ENCODE measurements around the gene RNF183. TPM values are rescaled to one million over a fixed set of nuclear protein-coding genes. Genes with fewer than 3 reads are reported as not detected.

Gene RNF183
- total and polyA plus RNA-seq, 2 of the 4 experiments (the other 2 are of a cell fraction): not detected

DNA sequence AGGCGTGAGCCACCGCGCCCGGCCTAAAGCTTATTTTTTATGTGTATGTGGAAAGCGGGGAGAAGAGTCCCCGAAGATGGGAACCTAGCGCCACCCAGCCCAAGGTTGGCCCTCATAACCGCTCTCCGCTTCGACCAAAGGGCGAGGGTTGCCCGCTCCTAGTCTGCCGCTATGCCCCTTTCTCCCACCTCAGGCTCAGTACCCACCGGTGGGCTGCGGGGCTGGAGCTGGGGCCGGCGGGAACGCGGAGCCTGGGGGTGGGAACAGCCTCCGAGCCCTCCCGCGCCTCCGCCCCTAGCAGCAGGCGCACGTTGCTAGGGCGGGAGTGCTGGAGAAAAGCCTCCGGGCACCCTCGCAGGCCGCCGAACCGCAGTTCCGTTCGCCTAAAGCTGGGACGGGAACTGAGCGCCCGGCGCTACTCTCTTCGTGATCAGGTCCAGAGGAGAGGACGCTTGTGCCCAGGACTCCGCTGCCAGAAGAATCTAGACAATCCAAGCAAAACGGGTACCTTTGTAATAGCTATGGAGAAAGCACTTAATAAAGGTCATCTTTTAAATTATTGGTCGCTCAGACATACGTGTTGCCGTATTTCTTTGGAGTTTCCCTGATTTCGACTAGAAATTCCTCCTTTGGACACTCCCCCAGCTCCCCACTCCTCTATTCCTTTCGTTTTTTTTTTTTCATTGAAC lies 37.0 kb upstream of the RNF183 start, which contains the start of gene WDR31:
WDR31 (minus strand) TSS at position 265 of the 689 bp plus-strand sequence. CDS start 8,253 bp downstream, outside the sequence.
- H3K4ac ChIP-seq (ENCODE audit: low read depth, low read length): peak within 1 kb of the TSS; percentile 63
- BruUV-seq (replicated peaks): no TSS peak
- in situ Hi-C loops (cut with MboI; ENCODE audit: low sequenced_read_pairs) (no loop called here), intact Hi-C loops (cut with micrococcal nuclease) (no loop called here), dilution Hi-C loops (cut with HindIII; ENCODE audit: low sequenced_read_pairs, unreplicated experiment) (no loop called here)
- ATAC-seq (ENCODE audit: low read depth) (peak; percentile 99), DNase-seq (peak; percentile 86)
- peak within 1 kb of the TSS; percentile 82 for H3K4me2 ChIP-seq (ENCODE audit: low read depth, low read length)
- ChIA-PET POLR2A (ENCODE audit: unreplicated experiment) (no interaction called here), CTCF (interaction anchor here (0.6 to 1.0 kb wide), 2 partner anchors 22 to 29 kb away, joined by 3 to 6 read pairs; no protein-coding TSS in a partner anchor)
- H3K4me1 ChIP-seq (ENCODE audit: control insufficient read depth, insufficient read depth, low read length): no peaks in the 10 kb centered on the region
- no peak within 1 kb of the TSS for H2BK15ac ChIP-seq (ENCODE audit: low read depth, low read length)
- peak within 1 kb of the TSS; percentile 78 for H3K14ac ChIP-seq (replicated peaks; ENCODE audit: low read depth, low read length)
- H2BK20ac ChIP-seq (ENCODE audit: low read depth, low read length): no peak within 1 kb of the TSS
- peak within 1 kb of the TSS; percentile 55; the same call in 1 of the 2 replicates for H3K9ac ChIP-seq (ENCODE audit: low read depth, low read length)
- peak within 1 kb of the TSS; percentile 80 to 87 for H4K8ac ChIP-seq (ENCODE audit: low read depth in 2 of 2, low read length in 2 of 2)
- H3K9me3 ChIP-seq (ENCODE audit: control insufficient read depth, insufficient read depth, low read length): no peaks in the 10 kb centered on the region
- H3K56ac ChIP-seq (ENCODE audit: extremely low read depth, insufficient read depth, low read length): peak within 1 kb of the TSS; percentile 75
- H2AK9ac ChIP-seq (replicated peaks; ENCODE audit: low read depth, low read length, poor library complexity): peak within 1 kb of the TSS; percentile 78
- no peaks in the 10 kb centered on the region for H3K36me3 ChIP-seq (ENCODE audit: control insufficient read depth, insufficient read depth, low read length)
- H2AK5ac ChIP-seq (ENCODE audit: low read depth, low read length): no peak within 1 kb of the TSS
- peak within 1 kb of the TSS; percentile 96 for H2AFZ ChIP-seq (replicated peaks; ENCODE audit: low read length, poor library complexity)
- no peak within 1 kb of the TSS for H2BK5ac ChIP-seq (ENCODE audit: low read depth, low read length, poor library complexity, severe bottlenecking)
- peak within 1 kb of the TSS; percentile 76 for H3K23ac ChIP-seq (ENCODE audit: low read depth, low read length)
- no peak within 1 kb of the TSS; the same call in 1 of the 2 replicates for H4K91ac ChIP-seq (ENCODE audit: insufficient read depth, low read depth, low read length)
- 0% methylated on average over 8 of the region's 46 CpGs; no CpG with 5 or more reads in 1 of the 2 experiments for WGBS, 2 experiments (ENCODE audit: extremely low coverage in 2 of 2, insufficient read length in 1 of 2)
- peaks cover 10% of the 10 kb centered on the region for H3K9me1 ChIP-seq (ENCODE audit: insufficient read depth, low read length)
- no peaks in the 10 kb centered on the region for H3K27me3 ChIP-seq (ENCODE audit: control insufficient read depth, insufficient read depth, low read length)
- peaks cover 0 to 4% of the 10 kb centered on the region in 2 experiments; a peak in 1 of 4 replicates for H3K79me1 ChIP-seq (ENCODE audit: low read depth in 1 of 2, low read length in 2 of 2)
- H4K5ac ChIP-seq (ENCODE audit: low read depth, low read length): peak within 1 kb of the TSS; percentile 27
- peak within 1 kb of the TSS; percentile 27; the same call in 1 of the 2 replicates for H2BK120ac ChIP-seq (ENCODE audit: low read depth, low read length)
- no peaks in the 10 kb centered on the region for H4K20me1 ChIP-seq (ENCODE audit: insufficient read depth, low read length)
- peak within 1 kb of the TSS; percentile 8; the same call in 1 of the 2 replicates for H3K18ac ChIP-seq (ENCODE audit: low read depth, low read length)
- peak within 1 kb of the TSS; percentile 85 for H3K4me3 ChIP-seq (ENCODE audit: insufficient read depth, low read depth, low read length)
- peak within 1 kb of the TSS; percentile 41; the same call in 1 of the 2 replicates for H3K27ac ChIP-seq (ENCODE audit: insufficient read depth, low read length)
- TF ChIP-seq RAD21 (IDR thresholded peaks at IDR 0.05; ENCODE audit: low read length) (no peak), SMC3 (IDR thresholded peaks at IDR 0.05; ENCODE audit: low read depth, low read length) (no peak), NFE2L2 (IDR thresholded peaks at IDR 0.05; ENCODE audit: low read depth, low read length) (no peak), BHLHE40 (IDR thresholded peaks at IDR 0.05; ENCODE audit: low read depth, low read length) (0 out of 2 replicates have a peak, but pooled peaks have one; percentile 19), MAZ (IDR thresholded peaks at IDR 0.05; ENCODE audit: borderline replicate concordance, low read depth, low read length) (peak; percentile 76), MXI1 (IDR thresholded peaks at IDR 0.05; ENCODE audit: borderline replicate concordance, low read depth, low read length) (peak; percentile 71; the same call in 1 of the 2 replicates), CHD1 (IDR thresholded peaks at IDR 0.05; ENCODE audit: low read depth, low read length) (no peak), MAFK (IDR thresholded peaks at IDR 0.05; ENCODE audit: low read depth, low read length) (no peak), CEBPB (IDR thresholded peaks at IDR 0.05; ENCODE audit: low read depth, low read length) (no peak), RCOR1 (IDR thresholded peaks at IDR 0.05; ENCODE audit: insufficient replicate concordance, low read length) (no peak)
- TF ChIP-seq, protein P1, sequence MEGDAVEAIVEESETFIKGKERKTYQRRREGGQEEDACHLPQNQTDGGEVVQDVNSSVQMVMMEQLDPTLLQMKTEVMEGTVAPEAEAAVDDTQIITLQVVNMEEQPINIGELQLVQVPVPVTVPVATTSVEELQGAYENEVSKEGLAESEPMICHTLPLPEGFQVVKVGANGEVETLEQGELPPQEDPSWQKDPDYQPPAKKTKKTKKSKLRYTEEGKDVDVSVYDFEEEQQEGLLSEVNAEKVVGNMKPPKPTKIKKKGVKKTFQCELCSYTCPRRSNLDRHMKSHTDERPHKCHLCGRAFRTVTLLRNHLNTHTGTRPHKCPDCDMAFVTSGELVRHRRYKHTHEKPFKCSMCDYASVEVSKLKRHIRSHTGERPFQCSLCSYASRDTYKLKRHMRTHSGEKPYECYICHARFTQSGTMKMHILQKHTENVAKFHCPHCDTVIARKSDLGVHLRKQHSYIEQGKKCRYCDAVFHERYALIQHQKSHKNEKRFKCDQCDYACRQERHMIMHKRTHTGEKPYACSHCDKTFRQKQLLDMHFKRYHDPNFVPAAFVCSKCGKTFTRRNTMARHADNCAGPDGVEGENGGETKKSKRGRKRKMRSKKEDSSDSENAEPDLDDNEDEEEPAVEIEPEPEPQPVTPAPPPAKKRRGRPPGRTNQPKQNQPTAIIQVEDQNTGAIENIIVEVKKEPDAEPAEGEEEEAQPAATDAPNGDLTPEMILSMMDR (conservative IDR thresholded peaks at IDR 0.05; ENCODE audit: low read depth, low read length): no peak
- TF ChIP-seq, protein P2, sequence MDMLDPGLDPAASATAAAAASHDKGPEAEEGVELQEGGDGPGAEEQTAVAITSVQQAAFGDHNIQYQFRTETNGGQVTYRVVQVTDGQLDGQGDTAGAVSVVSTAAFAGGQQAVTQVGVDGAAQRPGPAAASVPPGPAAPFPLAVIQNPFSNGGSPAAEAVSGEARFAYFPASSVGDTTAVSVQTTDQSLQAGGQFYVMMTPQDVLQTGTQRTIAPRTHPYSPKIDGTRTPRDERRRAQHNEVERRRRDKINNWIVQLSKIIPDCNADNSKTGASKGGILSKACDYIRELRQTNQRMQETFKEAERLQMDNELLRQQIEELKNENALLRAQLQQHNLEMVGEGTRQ (IDR thresholded peaks at IDR 0.05; ENCODE audit: low read depth, low read length): peak; percentile 11; the same call in 1 of the 2 replicates
